Endothelial cell (in vitro differentiated cells): ENCODE measurements around the gene ALOX5. TPM values are rescaled to one million over a fixed set of nuclear protein-coding genes. Genes with fewer than 3 reads are reported as not detected.

ENCODE experiments used
- DNase-seq: peaks from one replicate; pipeline ENCODE4 v3.0.0; 2021; ENCODE audit warnings: low spot score
- H3K27ac Mint-ChIP-seq: one replicate; pipeline ENCODE4 v1.8.0; 2021; ENCODE audit warnings: mixed read lengths, inconsistent platforms; ENCODE audit not compliant: unreplicated experiment
- H3K27me3 Mint-ChIP-seq: one replicate; pipeline ENCODE4 v1.8.0; 2021; ENCODE audit warnings: mild to moderate bottlenecking, moderate library complexity, mixed read lengths, inconsistent platforms; ENCODE audit not compliant: unreplicated experiment
- H3K36me3 Mint-ChIP-seq: one replicate; pipeline ENCODE4 v1.8.0; 2021; ENCODE audit warnings: mild to moderate bottlenecking, low read depth, mixed read lengths, inconsistent platforms; ENCODE audit not compliant: unreplicated experiment
- H3K4me1 Mint-ChIP-seq: one replicate; pipeline ENCODE4 v1.8.0; 2021; ENCODE audit warnings: mild to moderate bottlenecking, mixed read lengths, inconsistent platforms; ENCODE audit not compliant: unreplicated experiment
- H3K4me3 Mint-ChIP-seq: one replicate; pipeline ENCODE4 v1.8.0; 2021; ENCODE audit warnings: mild to moderate bottlenecking, mixed read lengths, inconsistent platforms; ENCODE audit not compliant: unreplicated experiment
- H3K9me3 Mint-ChIP-seq: one replicate; pipeline ENCODE4 v1.8.0; 2021; ENCODE audit warnings: mixed read lengths, inconsistent platforms; ENCODE audit not compliant: unreplicated experiment
- total RNA-seq: library from RNA; stranded (reverse); fragmentation: NEBNext Ultra II Directional; extraction: Animal tissue kit (Norgen Biotek cat#: 25700); gene quantifications from one replicate; pipeline ENCODE4 v1.2.1, GENCODE V29; 2021; ENCODE audit not compliant: unreplicated experiment
- TF ChIP-seq, protein P1 (sequence below): fragments of 200-600 bp; sonication (generic); IDR thresholded peaks from one replicate; pipeline ENCODE4 v1.5.0; 2021; ENCODE audit warnings: antibody characterized with exemption; ENCODE audit not compliant: unreplicated experiment

Gene ALOX5
- total RNA-seq, 1 donor from 2014 or later: 0.18 TPM

DNA sequence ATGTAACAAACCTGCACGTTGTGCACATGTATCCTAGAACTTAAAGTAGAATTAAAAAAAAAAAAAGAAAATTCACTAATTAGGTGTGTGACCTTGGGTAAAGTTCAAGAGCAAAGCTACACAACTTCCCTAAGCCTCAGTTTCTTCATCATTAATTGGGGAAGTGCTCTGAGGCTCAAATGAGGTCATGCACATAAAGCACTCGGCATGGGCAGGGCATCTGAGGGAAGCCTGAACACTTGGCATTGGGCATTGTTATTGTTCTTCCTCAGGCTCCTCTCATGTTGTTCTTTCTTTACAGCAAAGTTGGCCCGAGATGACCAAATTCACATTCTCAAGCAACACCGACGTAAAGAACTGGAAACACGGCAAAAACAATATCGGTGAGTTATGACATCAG is 21.5 kb downstream of the ALOX5 start:
- Mint-ChIP-seq H3K4me3 (no peak overlapping the region), H3K27me3 (peaks cover 1% of the 10 kb centered on the region), H3K9me3 (no peaks in the 10 kb centered on the region), H3K4me1 (no peaks in the 10 kb centered on the region), H3K27ac (no peak overlapping the region), H3K36me3 (peaks cover 2% of the 10 kb centered on the region)
- TF ChIP-seq, protein P1, sequence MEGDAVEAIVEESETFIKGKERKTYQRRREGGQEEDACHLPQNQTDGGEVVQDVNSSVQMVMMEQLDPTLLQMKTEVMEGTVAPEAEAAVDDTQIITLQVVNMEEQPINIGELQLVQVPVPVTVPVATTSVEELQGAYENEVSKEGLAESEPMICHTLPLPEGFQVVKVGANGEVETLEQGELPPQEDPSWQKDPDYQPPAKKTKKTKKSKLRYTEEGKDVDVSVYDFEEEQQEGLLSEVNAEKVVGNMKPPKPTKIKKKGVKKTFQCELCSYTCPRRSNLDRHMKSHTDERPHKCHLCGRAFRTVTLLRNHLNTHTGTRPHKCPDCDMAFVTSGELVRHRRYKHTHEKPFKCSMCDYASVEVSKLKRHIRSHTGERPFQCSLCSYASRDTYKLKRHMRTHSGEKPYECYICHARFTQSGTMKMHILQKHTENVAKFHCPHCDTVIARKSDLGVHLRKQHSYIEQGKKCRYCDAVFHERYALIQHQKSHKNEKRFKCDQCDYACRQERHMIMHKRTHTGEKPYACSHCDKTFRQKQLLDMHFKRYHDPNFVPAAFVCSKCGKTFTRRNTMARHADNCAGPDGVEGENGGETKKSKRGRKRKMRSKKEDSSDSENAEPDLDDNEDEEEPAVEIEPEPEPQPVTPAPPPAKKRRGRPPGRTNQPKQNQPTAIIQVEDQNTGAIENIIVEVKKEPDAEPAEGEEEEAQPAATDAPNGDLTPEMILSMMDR: no peak
- DNase-seq: no peak

DNA sequence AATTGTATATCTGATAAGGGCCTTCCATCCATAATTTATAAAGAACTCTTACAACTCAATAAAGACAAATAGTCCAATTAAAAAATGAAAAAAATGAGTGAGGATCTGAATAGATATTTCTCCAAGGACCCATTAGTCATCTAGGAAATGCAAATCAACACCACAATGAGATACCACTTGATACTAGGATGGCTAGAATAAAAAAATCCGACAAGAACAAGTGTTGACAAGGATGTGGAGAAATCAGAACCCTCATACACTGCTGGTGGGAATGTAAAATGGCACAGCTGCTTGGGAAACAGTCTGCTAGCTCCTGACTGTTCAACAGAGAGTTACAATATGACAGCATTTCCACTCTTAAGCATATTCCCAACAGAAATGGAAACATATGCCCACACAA is 24.6 kb downstream of the ALOX5 start:
- Mint-ChIP-seq H3K9me3 (no peaks in the 10 kb centered on the region), H3K27me3 (peaks cover under 1% of the 10 kb centered on the region), H3K36me3 (no peaks in the 10 kb centered on the region), H3K4me1 (no peaks in the 10 kb centered on the region), H3K4me3 (no peak overlapping the region), H3K27ac (no peak overlapping the region)
- TF ChIP-seq, protein P1: no peak
- DNase-seq: no peak

DNA sequence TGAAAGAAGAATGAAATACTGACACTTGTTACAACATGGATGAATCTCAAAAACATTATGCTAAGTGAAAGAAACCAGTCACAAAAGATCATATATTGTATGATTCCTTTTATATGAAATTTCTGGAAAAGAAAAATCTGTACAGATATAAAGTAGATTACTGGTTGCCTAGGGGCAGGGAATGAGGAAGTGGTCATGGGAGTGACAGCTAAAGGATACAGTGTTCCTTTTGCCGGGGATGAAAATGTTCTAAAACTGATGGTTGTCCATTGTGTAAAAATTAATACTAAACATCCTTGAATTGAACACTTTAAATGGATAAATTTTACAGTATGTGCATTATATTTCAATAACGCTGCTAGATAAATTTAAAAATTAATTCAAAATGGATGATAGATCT is 25.1 kb downstream of the ALOX5 start:
- H3K9me3 Mint-ChIP-seq: no peaks in the 10 kb centered on the region
- peaks cover 2% of the 10 kb centered on the region for H3K4me1 Mint-ChIP-seq
- TF ChIP-seq, protein P1: no peak
- no peak overlapping the region for H3K27ac Mint-ChIP-seq
- DNase-seq: no peak
- no peak overlapping the region for H3K4me3 Mint-ChIP-seq
- H3K27me3 Mint-ChIP-seq: peaks cover 1% of the 10 kb centered on the region
- no peaks in the 10 kb centered on the region for H3K36me3 Mint-ChIP-seq

DNA sequence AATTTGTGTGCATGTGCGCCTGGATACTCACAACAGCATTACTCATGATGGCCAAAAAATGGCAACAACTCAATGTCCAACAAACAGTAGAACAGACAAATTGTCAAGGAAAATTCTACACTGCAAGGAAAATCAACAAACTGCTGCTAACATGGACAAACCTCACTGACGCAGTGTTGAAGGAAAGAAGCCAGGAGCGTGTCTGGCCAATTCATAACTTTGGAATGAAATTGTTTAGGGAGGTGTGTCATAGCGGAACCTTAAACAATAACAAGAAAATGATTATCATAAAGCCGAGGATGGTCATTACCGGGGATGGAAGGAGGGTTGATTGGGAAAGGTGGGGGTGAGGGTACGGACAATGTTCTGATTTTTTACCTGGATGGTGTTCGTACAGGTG is 29.1 kb downstream of the ALOX5 start:
- Mint-ChIP-seq H3K9me3 (no peaks in the 10 kb centered on the region), H3K4me1 (peaks cover 2% of the 10 kb centered on the region), H3K27ac (no peak overlapping the region), H3K36me3 (no peaks in the 10 kb centered on the region), H3K4me3 (no peak overlapping the region), H3K27me3 (peaks cover 1% of the 10 kb centered on the region)
- TF ChIP-seq, protein P1: no peak
- no peak for DNase-seq

DNA sequence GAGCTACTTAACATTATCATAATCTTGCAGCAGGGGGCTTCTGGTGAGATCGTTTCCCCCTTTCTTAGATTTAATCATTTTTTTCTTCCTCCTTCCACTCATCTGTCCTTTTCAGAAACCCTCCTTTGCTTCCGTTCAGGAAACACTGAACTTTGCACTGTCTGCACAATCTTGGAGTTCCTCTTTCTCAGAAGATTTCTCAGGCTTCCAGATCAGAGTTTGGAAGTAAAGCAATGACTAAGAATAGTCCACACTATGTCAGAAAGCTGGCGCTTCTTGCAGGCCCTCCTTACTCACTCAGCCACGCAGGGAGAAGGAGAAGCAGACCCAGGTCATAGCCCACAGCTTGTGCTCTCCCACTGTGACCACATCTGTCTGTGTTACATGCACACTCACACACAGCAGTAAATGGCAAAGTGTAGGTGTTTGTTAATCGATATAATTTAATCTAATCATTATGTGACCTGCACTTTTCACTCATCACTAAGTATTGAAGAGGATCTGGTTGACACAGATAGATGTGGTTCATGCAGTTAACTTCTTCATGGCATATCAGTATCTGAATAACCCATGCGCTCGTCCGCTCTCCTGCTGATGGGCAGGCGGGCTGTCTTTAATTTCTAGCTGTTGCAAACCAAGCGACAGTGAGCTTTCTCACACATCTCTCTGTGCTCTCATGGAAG is 30.2 kb downstream of the ALOX5 start:
- no peak overlapping the region for H3K4me3 Mint-ChIP-seq
- no peaks in the 10 kb centered on the region for H3K9me3 Mint-ChIP-seq
- TF ChIP-seq, protein P1: no peak
- peaks cover 1% of the 10 kb centered on the region for H3K27me3 Mint-ChIP-seq
- H3K4me1 Mint-ChIP-seq: peaks cover 2% of the 10 kb centered on the region
- H3K27ac Mint-ChIP-seq: no peak overlapping the region
- DNase-seq: no peak
- no peaks in the 10 kb centered on the region for H3K36me3 Mint-ChIP-seq
